ENCODE results near the gene RPL37A.

The RPL37A gene

DNA sequence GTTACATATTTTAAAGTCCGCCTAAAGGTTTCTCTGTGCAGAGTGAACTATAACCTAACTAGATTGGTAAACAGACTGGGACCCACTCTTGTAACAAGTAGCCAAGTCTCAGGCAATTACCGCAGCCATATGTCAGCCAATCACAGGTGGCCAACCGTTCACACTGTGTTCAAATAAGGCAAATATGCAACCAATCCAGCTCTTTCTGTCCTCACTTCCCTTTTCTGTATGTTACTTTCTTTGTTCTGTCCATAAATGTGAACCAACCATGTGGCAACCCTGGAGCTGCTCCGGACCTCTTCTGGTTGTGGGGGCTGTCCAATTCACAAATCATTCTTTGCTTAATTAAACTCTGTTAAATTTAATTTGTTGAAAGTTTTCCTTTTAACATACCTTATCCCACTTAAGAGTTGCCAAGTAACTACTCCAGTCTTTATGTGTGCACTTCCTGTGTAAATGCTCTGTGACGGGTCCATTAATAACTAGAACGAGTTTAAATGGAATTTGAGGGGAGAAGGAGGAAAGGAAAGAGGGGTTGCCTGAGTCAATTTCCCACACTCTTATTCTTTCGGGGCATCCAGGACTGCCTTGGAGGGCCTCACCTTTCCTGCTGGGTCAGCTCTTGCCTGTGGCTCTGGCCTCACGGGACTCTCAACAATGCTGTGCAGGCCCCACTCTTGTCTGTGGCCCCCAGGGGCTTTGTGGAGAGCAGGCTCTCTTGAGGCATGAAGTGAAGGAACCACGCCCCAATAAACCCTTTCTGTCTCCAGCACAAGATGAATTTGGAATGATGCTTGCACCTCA lies 6.6 kb upstream of the RPL37A start:
- peak; percentile 20 for DNase-seq

DNA sequence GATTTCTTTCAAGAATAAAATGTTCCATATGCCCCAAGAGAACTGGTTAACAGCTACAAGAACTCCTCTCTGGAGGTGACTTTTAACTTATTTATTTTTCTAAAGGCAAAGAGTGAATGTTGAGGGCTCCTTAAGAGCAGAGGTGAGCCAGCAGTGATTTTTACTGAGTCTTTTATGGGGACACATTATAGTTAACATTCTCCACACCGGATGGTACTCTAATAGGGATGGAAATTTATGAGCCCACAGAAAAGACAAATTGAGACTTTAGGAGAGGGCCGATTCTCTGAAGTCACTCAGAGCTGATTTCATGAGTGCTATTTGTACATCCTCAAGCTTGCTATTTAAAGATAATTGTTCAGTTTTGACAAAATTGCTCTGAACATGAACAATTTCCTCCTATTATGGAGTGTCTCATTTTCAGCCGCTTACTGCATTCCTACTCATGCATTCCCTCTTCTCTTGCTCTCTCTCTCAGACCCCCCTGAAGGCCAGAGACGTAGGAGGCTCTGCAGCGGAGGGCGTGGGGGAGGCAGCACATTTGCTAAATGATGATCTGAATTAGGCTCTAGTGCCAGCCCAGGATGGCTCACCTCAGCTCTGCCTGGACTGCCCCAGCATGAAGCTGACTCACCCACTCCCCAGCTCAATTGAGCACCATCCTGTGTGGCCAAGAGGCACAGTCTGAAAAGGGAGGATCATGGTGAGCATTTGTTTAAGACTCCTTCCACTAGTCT lies 5.9 kb upstream of the RPL37A start:
- no peak for DNase-seq

DNA sequence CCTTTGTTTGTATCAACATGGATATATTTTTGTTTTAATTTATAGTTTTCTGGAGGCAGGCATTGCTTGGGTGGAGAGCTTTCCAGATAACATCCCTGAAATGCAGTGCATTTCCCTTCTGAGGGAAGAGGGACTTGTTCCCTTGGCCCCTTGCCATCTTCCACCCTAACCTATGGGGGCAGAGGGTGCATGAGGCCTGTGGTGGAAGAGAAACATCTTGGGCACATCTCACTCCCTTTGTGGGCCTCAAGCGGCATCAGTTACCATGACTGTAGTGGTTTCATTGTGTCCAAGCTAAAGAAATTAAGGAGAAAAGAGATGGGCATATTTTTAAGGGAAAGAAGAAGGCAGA lies 5.3 kb upstream of the RPL37A start:
- no peak for DNase-seq

GRCh38 chr2:216495656-216496055 lies 3.0 kb upstream of the RPL37A start:
- no peak for DNase-seq

GRCh38 chr2:216497382-216498069 lies 1.1 kb upstream of the RPL37A start:
- DNase-seq, result no peak

DNA sequence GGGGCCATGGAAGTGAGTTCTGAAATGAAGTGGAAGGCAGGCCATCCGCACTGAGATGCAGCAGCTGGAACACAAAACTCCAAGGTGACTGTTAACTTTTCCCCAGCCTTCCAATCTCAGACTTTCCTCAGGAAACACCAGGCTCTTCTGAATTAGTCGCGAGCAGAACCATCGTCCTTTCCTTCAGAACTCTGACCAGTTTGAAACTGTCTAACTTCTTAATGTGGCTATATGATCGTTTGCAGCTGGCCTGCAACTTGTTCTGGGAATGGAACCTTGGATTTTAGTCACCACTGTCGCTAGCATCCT lies 620 bp upstream of the RPL37A start:
- DNase-seq, result no peak

DNA sequence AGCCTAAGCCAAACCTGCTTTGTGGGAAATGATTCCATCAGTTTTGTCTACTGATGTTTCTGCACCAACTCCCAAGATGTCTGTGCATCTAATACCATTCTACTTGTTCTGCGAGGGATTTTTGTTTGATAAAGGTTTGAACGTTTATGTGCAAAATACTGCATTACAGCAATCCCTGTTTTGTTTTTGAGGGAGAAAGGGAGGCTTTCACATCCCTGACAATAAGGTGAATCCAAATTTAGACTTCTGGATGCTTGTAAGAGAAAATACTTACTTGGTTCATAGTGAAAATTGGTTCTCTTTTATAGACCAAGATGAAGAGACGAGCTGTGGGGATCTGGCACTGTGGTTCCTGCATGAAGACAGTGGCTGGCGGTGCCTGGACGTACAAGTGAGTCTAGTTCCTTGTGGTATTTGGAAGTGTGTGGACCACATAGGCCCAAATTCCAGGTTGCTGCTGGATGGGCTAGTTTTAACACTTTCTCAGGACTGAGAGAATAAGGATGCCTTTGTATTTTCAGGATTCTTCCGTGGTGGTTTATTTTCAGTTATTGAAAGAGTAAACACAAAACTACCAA lies 1.1 kb downstream of the RPL37A start:
- DNase-seq, result no peak

DNA sequence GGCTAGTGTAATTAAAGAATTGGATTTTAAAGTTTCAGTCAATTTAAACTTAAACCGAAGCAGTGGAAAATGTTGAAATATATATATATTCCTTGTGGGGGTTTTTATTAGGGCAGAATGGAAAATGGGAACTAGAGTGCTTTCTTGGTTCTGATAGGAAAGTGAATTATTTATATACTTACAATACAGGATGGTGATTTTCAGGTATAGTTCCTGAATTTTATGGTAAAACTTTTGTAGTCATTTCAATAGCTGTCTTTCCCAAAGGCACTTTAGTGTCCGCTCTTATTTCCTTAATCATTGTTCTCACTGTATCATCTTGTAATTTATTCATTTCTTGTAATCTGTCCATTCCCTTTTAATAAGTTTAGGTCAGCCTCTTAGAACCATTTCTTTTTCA lies 1.9 kb downstream of the RPL37A start:
- no peak for DNase-seq

DNA sequence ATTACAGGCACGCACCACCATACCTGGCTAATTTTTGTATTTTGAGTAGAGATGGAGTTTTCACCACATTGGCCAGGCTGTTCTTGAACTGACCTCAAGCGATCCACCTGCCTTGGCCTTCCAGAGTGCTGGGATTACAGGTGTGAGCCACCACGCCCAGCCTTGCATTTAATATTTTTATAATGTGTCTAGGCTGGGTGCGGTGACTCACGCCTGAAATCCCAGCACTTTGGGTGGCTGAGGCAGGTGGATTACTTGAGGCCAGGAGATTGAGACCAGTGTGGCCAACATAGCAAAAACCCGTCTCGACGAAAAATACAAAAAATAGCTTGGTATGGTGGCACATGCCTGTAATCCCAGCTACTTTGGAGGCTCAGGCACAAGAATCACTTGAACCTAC lies 3.2 kb downstream of the RPL37A start:
- no peak for DNase-seq

GRCh38 chr2:216502381-216503158 lies 3.9 kb downstream of the RPL37A start:
- no peak for DNase-seq

GRCh38 chr2:216503159-216503629 lies 4.5 kb downstream of the RPL37A start:
- DNase-seq, result no peak

GRCh38 chr2:216503697-216504375 lies 5.2 kb downstream of the RPL37A start:
- DNase-seq, result no peak

DNA sequence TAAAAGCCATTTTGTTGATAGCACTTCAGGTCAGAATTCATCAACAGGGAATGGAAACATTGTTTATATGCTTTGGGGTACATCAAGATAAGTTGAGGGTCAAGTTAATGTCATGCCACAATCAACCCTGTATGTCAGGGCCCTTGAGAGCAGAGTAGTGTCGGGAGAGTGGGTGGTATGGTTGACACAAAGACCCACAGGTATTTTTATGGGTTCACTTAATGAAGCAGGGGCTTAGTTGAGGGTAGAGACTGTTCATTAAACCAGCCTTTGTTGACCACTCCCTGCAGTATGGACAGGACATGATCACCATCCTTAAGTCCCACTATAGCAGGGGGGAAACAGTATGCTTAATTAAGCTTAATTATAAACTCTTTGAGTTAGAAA lies 5.7 kb downstream of the RPL37A start:
- no peak for DNase-seq

GRCh38 chr2:216505133-216506106 lies 6.8 kb downstream of the RPL37A start:
- DNase-seq, result no peak

DNA sequence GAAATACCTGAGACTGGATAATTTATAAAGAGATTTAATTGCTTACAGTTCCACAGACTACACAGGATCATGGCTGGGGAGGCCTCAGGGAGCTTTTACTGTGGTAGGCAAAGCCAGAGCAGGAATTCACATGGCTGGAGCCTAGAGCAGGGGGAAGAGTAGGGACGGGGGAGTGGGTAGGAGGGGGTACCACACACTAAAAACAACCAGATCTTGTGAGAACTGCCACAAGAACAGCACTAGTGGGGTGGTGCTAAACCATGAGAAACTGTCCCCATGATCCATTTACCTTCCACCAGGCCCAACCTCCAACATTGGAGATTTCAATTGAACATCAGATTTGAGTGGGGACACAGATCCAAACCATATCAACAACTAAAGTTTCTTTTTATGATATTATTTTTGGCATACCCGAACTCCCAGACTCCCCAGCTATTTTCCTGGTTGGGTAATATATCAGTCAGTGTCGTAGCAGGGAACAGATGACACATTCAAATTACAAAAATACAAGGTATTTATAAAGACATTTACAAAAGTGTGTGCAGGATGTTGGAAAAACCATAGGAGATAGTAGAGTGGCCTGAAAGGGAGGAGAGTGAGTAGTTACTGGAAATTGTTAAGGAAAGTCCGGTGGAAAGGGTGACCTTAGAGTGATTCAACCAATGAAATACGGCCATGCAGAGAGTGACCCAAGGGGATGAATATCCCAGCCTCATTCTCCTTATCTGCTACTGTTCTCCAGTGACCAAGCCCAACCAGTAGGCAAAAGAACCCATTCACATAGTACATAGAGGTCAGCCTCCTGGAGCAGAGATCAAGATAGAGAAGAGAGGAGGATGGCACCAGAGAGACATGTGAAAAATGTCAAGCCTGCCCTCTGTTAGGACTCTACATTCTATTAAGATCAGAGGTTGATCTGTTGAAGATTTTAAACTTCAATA lies 8.8 kb downstream of the RPL37A start:
- no peak for DNase-seq

DNA sequence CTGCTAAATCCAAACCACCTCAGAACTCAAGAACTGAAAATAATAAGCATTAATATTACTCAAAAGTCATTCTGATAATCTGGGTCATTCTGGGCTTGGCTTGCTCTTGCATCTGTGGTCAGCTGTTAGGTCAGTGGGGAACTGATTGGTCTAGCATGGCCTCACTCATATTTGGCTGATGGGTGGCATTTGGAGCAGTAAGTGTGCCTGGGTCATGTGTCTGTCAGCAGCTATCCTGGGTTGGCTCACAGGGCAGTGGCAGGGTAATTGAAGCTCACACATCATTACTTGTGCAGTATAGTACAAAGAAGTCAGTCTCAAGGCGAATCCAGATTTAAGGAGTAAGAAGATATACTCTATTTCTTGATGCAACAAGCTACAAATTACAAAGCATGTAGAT lies 9.6 kb downstream of the RPL37A start:
- DNase-seq, result no peak

DNA sequence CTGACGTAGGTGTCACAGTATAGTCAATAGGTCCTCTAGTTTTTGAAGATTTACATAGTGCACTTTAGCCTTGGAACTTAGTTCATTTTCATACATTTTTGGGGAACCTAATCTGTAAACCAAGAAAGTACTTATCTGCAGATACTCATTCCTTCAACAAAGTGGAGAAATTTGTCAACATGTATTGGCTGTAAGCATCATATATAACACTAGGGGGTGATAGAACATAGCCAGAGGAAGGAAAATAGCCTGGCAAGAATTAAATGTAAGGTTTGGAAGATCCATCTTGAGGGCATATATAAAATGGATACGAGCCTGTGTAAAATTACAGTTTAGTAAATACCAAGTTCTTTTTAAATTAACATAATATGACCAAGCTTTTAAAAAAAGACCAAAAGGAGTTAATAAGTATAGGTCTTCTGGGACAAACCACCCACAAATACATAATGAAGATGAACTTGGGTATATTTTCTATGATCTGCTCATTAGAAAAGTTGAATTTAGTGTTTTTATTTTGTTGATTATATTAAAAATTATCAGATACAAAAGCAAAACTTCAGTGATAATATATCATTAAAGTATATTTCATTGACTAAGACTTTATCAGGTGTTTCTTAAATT lies 18.2 kb downstream of the RPL37A start:
- peak; percentile 86 for DNase-seq

GRCh38 chr2:216517447-216518225 lies 19.0 kb downstream of the RPL37A start:
- peak; percentile 57 for DNase-seq

All from eye (tissue), 1 donor.